Nephron progenitor cell (in vitro differentiated cells): Measurements from ENCODE around the gene FGD3.
"Not testable (repeated sequence)": the region's sequence is repeated elsewhere in the genome, so short reads cannot be mapped to it uniquely, and the experiment has no call there.

Source experiments
- DNase-seq: peaks from one replicate; pipeline ENCODE4 v3.0.0; 2021
- H3K27ac Mint-ChIP-seq: 2 replicates; pipeline ENCODE4 v1.8.0; 2021; ENCODE audit warnings: mild to moderate bottlenecking, moderate library complexity, mixed read lengths
- H3K27me3 Mint-ChIP-seq: 2 replicates; pipeline ENCODE4 v1.8.0; 2021; ENCODE audit warnings: mild to moderate bottlenecking, low read depth, mixed read lengths; ENCODE audit not compliant: poor library complexity
- H3K36me3 Mint-ChIP-seq: 2 replicates; pipeline ENCODE4 v1.8.0; 2021; ENCODE audit warnings: low read depth, mixed read lengths
- H3K4me1 Mint-ChIP-seq: 2 replicates; pipeline ENCODE4 v1.8.0; 2021; ENCODE audit warnings: mixed read lengths
- H3K4me3 Mint-ChIP-seq: 2 replicates; pipeline ENCODE4 v1.8.0; 2021; ENCODE audit warnings: mild to moderate bottlenecking, moderate library complexity, mixed read lengths
- H3K9me3 Mint-ChIP-seq: 2 replicates; pipeline ENCODE4 v1.8.0; 2021; ENCODE audit warnings: mild to moderate bottlenecking, moderate library complexity, mixed read lengths
- TF ChIP-seq, protein P1 (sequence below): fragments of 200-600 bp; sonication (generic); IDR thresholded peaks from 2 replicates; pipeline ENCODE4 v1.5.0; 2021; ENCODE audit warnings: antibody characterized with exemption

Gene FGD3, protein sequence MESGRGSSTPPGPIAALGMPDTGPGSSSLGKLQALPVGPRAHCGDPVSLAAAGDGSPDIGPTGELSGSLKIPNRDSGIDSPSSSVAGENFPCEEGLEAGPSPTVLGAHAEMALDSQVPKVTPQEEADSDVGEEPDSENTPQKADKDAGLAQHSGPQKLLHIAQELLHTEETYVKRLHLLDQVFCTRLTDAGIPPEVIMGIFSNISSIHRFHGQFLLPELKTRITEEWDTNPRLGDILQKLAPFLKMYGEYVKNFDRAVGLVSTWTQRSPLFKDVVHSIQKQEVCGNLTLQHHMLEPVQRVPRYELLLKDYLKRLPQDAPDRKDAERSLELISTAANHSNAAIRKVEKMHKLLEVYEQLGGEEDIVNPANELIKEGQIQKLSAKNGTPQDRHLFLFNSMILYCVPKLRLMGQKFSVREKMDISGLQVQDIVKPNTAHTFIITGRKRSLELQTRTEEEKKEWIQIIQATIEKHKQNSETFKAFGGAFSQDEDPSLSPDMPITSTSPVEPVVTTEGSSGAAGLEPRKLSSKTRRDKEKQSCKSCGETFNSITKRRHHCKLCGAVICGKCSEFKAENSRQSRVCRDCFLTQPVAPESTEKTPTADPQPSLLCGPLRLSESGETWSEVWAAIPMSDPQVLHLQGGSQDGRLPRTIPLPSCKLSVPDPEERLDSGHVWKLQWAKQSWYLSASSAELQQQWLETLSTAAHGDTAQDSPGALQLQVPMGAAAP

DNA sequence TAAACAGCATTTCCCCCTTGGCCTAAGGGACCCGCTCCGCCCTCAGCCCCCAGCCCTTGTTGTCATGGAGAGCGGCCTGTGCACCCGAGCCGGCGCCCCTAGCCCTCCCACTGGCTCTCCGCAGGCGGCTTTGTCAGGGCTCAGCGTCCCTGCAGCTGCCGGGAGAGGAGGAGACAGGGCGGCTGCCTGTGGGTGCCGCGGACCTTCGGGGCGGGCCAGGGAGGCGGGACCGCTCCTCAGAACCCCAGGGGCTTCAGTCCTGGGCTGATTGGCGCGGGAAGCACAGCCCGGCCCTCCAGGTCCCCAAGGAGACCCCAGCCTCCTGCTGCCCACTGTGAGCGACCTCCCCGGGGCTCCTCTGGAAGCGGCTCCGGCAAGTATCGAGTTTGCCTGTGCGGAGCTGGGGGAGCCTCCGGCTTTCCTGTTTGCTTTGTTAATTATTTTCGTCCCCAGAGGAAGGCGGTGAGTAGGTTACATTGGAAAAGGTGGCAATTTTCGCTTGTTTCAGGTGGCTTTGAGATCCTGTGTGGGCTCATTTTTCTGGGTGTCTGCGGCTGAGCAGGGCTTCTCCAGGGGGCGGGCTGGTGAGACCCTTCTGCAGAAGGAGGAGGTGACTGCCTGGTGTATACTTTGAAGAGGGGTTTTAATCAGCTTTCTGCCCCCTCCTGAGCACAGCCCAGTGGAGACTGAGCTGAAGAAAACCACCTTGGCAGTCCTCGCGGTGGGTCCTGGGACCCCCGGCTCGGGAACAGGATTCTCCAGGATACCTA is at the start of gene FGD3:
TSS of gene FGD3 (plus strand) at position 256 of the 770 bp plus-strand sequence. CDS start 28,734 bp downstream, outside the sequence.
- TF ChIP-seq, protein P1, sequence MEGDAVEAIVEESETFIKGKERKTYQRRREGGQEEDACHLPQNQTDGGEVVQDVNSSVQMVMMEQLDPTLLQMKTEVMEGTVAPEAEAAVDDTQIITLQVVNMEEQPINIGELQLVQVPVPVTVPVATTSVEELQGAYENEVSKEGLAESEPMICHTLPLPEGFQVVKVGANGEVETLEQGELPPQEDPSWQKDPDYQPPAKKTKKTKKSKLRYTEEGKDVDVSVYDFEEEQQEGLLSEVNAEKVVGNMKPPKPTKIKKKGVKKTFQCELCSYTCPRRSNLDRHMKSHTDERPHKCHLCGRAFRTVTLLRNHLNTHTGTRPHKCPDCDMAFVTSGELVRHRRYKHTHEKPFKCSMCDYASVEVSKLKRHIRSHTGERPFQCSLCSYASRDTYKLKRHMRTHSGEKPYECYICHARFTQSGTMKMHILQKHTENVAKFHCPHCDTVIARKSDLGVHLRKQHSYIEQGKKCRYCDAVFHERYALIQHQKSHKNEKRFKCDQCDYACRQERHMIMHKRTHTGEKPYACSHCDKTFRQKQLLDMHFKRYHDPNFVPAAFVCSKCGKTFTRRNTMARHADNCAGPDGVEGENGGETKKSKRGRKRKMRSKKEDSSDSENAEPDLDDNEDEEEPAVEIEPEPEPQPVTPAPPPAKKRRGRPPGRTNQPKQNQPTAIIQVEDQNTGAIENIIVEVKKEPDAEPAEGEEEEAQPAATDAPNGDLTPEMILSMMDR = no peak
- H3K27me3 Mint-ChIP-seq = peaks cover 4% of the 10 kb centered on the region
- peaks cover 9% of the 10 kb centered on the region for H3K36me3 Mint-ChIP-seq
- H3K4me1 Mint-ChIP-seq = peaks cover 20% of the 10 kb centered on the region
- peaks cover 18% of the 10 kb centered on the region for H3K9me3 Mint-ChIP-seq
- peak; percentile 72 for DNase-seq
- peak within 1 kb of the TSS; percentile 90 for H3K4me3 Mint-ChIP-seq
- peak within 1 kb of the TSS; percentile 81 for H3K27ac Mint-ChIP-seq

DNA sequence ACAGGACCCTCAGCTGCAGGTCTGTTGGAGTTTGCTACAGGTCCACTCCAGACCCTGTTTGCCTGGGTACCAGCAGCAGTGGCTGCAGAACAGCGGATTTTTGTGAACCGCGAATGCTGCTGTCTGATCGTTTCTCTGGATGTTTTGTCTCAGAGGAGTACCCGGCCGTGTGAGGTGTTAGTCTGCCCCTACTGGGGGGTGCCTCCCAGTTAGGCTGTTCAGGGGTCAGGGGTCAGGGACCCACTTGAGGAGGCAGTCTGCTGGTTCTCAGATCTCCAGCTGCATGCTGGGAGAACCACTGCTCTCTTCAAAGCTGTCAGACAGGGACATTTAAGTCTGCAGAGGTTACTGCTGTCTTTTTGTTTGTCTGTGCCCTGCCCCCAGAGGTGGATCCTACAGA is 42.2 kb upstream of the FGD3 start:
- not testable (repeated sequence) for H3K36me3 Mint-ChIP-seq, H3K4me3 Mint-ChIP-seq, H3K27me3 Mint-ChIP-seq, H3K27ac Mint-ChIP-seq, H3K4me1 Mint-ChIP-seq, DNase-seq
- peaks cover 33% of the 10 kb centered on the region for H3K9me3 Mint-ChIP-seq

DNA sequence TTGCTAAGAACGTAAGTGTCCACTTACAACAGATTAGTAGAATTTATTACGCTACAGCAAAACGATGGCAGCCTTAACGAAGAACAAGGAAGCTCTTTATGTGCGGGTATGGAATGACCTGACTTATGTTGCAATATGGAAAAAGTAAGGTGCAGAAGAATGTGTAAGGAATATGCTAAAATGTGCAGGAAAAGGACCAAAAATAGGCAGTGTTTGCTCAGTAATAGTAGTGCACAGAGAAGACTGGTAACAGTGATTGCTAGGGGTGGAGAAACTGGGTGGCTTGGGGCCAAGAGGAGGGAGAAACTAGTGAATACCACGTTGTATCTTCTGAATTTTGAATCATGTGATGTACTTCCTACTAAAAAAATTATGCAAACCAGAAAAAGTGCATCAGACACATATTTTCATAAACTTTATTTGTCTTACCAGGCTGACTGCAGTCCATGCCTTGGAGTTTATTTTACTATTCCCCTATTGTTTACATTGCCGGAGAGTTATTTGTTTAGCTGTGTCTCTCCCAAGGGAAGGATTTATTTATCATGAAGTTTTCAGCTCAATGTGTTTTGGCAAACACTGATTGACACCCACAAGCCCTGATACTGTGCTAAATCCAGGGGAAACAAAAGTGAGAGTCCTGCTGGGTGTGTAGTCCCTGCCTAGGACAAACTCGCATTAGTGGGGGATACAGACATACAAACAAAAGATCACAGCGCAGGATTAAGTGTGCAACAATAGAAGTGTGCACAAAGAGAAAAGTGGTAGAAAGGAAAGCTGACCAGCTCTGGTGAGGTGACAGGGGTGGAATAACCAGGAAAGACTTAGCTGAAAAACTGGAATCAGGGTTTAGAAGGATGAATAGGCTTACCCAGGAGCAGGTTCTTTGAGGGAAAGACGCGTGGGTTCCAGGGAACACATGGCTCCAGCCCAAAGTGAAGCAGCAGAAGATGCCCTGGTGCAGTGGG is 35.5 kb upstream of the FGD3 start:
- TF ChIP-seq, protein P1 = no peak
- DNase-seq = no peak
- peaks cover 3% of the 10 kb centered on the region for H3K9me3 Mint-ChIP-seq
- peaks cover 22% of the 10 kb centered on the region for H3K27me3 Mint-ChIP-seq
- peaks cover 3% of the 10 kb centered on the region for H3K36me3 Mint-ChIP-seq
- H3K27ac Mint-ChIP-seq = no peak overlapping the region
- no peak overlapping the region for H3K4me3 Mint-ChIP-seq
- H3K4me1 Mint-ChIP-seq = peaks cover 18% of the 10 kb centered on the region

DNA sequence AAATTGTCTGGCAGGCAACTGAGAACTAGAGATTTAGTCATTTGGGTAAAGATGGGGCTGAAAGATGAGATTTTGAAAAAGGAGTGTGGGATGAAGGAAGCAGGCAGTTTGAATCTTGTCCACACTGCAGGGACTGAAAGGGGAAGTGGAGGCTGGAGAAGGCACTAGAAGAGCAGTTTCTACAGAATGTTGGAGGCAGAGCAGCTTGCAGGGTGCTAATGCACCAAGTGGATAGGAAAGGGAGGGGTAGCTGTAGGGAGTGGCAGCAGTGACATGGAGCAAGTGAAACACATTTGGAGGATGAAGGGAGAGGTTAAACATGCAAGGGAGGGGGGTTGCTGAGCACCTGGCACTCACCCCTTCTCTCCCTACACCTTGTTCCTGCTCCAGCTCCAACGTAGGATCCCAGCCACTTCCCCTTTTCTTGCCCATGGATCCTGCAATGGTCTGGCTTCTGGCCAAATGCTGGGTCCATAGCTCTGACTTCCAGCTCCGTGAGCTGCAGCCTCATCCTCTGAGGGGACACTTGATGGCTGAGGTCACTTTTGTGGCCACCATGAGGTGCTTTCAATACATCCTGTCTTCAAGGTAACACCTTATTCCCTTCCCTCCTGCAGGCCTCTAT is 30.0 kb upstream of the FGD3 start:
- peaks cover 28% of the 10 kb centered on the region for H3K27me3 Mint-ChIP-seq
- TF ChIP-seq, protein P1 = no peak
- peaks cover 18% of the 10 kb centered on the region for H3K4me1 Mint-ChIP-seq
- no peaks in the 10 kb centered on the region for H3K9me3 Mint-ChIP-seq
- H3K36me3 Mint-ChIP-seq = no peaks in the 10 kb centered on the region
- H3K4me3 Mint-ChIP-seq = no peak overlapping the region
- H3K27ac Mint-ChIP-seq = no peak overlapping the region
- DNase-seq = no peak

DNA sequence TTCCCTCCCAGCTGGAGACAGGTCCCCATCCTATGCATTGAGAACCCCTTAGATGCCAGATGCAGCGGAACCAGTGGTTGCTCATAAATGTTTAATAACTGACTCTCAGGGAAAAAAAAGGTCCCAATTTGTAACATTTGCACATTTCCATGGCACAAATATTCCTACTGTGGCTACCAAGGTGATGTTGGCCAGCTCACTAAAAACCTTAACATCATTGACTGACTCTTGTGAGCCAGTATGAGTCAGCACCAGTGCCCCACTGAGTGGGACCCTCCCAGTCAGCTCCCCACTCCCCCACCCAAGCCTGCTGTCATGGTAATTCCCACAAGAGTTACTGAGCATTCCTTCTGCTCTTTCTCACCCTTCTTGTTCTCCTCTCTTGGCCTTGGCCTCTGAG is 26.9 kb upstream of the FGD3 start:
- peaks cover 18% of the 10 kb centered on the region for H3K27me3 Mint-ChIP-seq
- H3K4me3 Mint-ChIP-seq = no peak overlapping the region
- TF ChIP-seq, protein P1 = no peak
- H3K4me1 Mint-ChIP-seq = peaks cover 12% of the 10 kb centered on the region
- DNase-seq = no peak
- H3K9me3 Mint-ChIP-seq = no peaks in the 10 kb centered on the region
- H3K27ac Mint-ChIP-seq = no peak overlapping the region
- H3K36me3 Mint-ChIP-seq = no peaks in the 10 kb centered on the region
